DOHH2 (cell line): ENCODE data around the gene HDAC4.

ENCODE experiments used
- H3F3A ChIP-seq: fragments of 200-600 bp; sonication (generic), shearing (Covaris generic); 2 replicates; pipeline ENCODE4 v1.6.0; 2016; ENCODE audit warnings: antibody characterized with exemption, mild to moderate bottlenecking; ENCODE audit not compliant: control insufficient read depth, insufficient read depth
- H3K27ac ChIP-seq: fragments of 200-600 bp; sonication (generic); 2 replicates; pipeline ENCODE4 v1.5.1; 2014; ENCODE audit warnings: low read depth, mild to moderate bottlenecking, low read length, moderate library complexity
- H3K27me3 ChIP-seq: fragments of 200-600 bp; sonication (generic); 2 replicates; pipeline ENCODE4 v1.6.1; 2014; ENCODE audit warnings: mild to moderate bottlenecking, low read length, mixed read lengths; ENCODE audit not compliant: control insufficient read depth
- H3K36me3 ChIP-seq: fragments of 200-600 bp; sonication (generic); 2 replicates; pipeline ENCODE4 v1.6.1; 2014; ENCODE audit warnings: mild to moderate bottlenecking, low read length, moderate library complexity, mixed read lengths; ENCODE audit not compliant: control insufficient read depth
- H3K4me1 ChIP-seq: fragments of 200-600 bp; sonication (generic); 2 replicates; pipeline ENCODE4 v1.6.1; 2014; ENCODE audit warnings: mild to moderate bottlenecking, low read length, mixed read lengths; ENCODE audit not compliant: control insufficient read depth
- H3K4me2 ChIP-seq: fragments of 200-600 bp; sonication (generic); 2 replicates; pipeline ENCODE4 v1.6.0; 2014; ENCODE audit warnings: mild to moderate bottlenecking, low read length, moderate library complexity
- H3K4me3 ChIP-seq: fragments of 200-600 bp; sonication (generic); 2 replicates; pipeline ENCODE4 v1.5.1; 2014; ENCODE audit warnings: mild to moderate bottlenecking, low read length, mixed read lengths
- H3K79me2 ChIP-seq: fragments of 200-600 bp; sonication (generic); 2 replicates; pipeline ENCODE4 v1.6.1; 2014; ENCODE audit warnings: mild to moderate bottlenecking, low read length, mixed read lengths; ENCODE audit not compliant: control insufficient read depth
- H3K9me2 ChIP-seq: fragments of 200-600 bp; sonication (generic); replicated peaks from 2 replicates; pipeline ENCODE4 v1.6.1; 2014; ENCODE audit warnings: mild to moderate bottlenecking, low read length, mixed read lengths; ENCODE audit not compliant: control insufficient read depth
- H3K9me3 ChIP-seq: fragments of 200-600 bp; sonication (generic); 2 replicates; pipeline ENCODE4 v1.6.1; 2014; ENCODE audit warnings: antibody characterized with exemption, low read length, mixed read lengths; ENCODE audit not compliant: control insufficient read depth, insufficient read depth
- H4K20me1 ChIP-seq: fragments of 200-600 bp; sonication (generic); 2 replicates; pipeline ENCODE4 v1.6.0; 2014; ENCODE audit warnings: low read depth, mild to moderate bottlenecking, antibody characterized with exemption, low read length, moderate library complexity; ENCODE audit not compliant: control insufficient read depth, insufficient read depth
- CTCF ChIP-seq: fragments of 200-600 bp; sonication (generic); IDR thresholded peaks from one replicate; pipeline ENCODE4 v1.5.1; 2014; ENCODE audit warnings: antibody characterized with exemption, mild to moderate bottlenecking, low read depth, low read length; ENCODE audit not compliant: poor library complexity, severe bottlenecking
- EZH2phosphoT487 ChIP-seq: fragments of 200-600 bp; sonication (generic); IDR thresholded peaks from 2 replicates; pipeline ENCODE4 v1.6.1; 2017; ENCODE audit warnings: borderline replicate concordance, mild to moderate bottlenecking, antibody characterized with exemption, low read length, moderate library complexity, mixed read lengths

The HDAC4 gene

DNA sequence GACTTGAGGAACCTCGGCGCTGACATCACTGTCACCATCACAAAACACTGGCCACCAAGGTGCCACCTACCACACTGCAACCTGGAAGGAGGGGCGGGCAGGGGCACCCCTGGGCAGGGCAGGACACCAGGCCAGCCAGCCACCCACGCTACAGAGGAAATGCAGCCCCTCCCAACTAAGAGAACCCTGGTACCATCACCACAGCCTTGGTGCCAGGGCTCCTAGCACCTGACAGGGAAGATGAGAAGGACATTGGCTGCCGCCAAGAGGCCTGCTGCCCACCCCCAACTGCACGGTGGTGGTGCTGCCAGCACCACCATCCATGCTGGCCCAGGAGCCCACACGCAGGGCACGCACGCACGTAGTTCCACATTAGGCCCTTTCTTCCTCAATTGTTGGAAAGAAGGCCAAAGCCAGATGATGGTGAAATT is 88.7 kb downstream of the HDAC4 start:
- Histone ChIP-seq H3K4me1 (no peaks in the 10 kb centered on the region), H3K79me2 (no peaks in the 10 kb centered on the region), H3K36me3 (no peaks in the 10 kb centered on the region), H4K20me1 (no peaks in the 10 kb centered on the region), H3K27ac (no peak overlapping the region), H3K4me2 (no peak overlapping the region), H3K4me3 (no peak overlapping the region), H3K9me2 (no peaks in the 10 kb centered on the region), H3K9me3 (no peaks in the 10 kb centered on the region), H3F3A (no peaks in the 10 kb centered on the region), H3K27me3 (no peaks in the 10 kb centered on the region)
- TF ChIP-seq CTCF (no peak), EZH2phosphoT487 (no peak)

DNA sequence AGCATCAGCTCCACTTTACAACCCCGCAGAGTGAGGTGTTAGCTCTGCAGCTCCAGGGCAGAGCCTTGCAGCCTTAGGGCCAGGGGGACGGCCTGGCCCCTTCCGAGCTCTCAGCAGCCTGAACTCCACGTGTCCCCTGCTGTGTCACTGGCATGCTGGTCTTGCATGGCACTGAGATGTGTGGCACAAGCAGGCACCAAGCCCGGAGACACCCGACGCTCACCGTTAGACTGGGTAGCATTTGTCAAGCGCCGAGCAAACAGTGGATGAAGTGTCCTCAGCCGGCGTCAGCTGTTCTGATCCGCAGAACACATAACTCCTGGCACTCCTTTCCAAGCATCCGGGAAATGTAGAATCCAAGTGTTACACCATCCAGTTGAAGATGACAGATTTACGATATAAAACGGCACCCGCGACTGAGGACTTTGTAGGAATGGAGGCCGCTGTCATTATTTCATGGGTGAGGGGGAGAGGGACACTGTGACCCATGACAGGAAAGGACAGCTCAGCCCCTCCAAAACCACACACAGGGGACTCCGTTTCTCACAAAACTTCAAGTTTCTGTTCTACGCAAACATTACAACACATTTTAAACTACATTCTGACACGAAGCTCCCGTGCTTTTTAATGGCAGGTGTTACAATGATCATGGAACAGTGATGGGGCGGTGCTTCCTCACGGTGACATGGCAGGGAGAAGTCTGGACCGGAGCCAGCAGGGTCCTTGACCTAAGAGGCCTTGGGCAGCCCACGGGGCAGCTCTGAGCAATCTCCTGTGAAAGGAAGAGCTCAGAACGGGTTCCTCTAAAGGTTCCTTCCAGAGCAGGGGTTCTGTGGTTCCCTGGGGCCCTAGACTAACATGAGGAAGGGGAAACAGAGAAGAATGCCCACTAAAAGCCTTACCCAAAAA is 89.4 kb downstream of the HDAC4 start:
- no peaks in the 10 kb centered on the region for H3K4me1 ChIP-seq
- H3K9me2 ChIP-seq, result no peaks in the 10 kb centered on the region
- H3K4me2 ChIP-seq, result no peak overlapping the region
- no peaks in the 10 kb centered on the region for H3K27me3 ChIP-seq
- no peaks in the 10 kb centered on the region for H3K36me3 ChIP-seq
- no peak overlapping the region for H3K4me3 ChIP-seq
- H4K20me1 ChIP-seq, result no peaks in the 10 kb centered on the region
- H3F3A ChIP-seq, result no peaks in the 10 kb centered on the region
- TF ChIP-seq CTCF (no peak), EZH2phosphoT487 (no peak)
- H3K27ac ChIP-seq, result no peak overlapping the region
- H3K9me3 ChIP-seq, result no peaks in the 10 kb centered on the region
- H3K79me2 ChIP-seq, result no peaks in the 10 kb centered on the region

DNA sequence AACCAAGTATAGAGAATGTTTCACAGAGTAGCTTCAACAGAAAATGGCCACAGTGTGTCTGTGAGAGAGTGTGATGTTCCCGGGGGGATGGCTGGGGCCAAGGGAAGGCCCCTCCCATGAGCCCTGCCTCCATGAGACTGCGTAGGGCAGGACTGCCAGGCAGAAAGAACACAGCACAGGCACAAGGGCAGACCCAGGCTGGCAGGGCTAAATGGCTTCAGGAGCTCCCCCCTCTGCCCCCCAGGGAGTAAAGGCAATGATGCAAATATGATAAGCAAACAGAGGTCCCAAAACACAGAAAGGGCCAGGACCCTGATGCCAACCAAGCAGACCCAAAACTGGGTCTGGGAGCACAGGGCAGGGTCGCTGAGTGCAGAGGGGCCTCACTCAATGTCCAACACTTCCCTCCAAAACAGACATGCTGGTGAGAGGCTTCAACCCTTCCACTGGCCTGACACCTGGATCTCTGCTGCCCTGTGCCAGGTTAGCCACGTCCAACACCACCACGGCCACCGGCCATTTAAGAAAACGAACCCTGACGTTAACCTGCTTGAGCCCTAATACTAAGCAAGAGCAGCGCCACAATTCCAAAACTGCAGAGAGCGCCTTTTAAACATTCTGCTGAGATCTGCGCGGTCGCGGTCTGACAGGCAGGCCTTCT is 90.3 kb downstream of the HDAC4 start:
- Histone ChIP-seq H3K9me3 (no peaks in the 10 kb centered on the region), H3K27me3 (no peaks in the 10 kb centered on the region), H3F3A (no peaks in the 10 kb centered on the region), H3K9me2 (no peaks in the 10 kb centered on the region), H3K79me2 (no peaks in the 10 kb centered on the region), H4K20me1 (peaks cover 7% of the 10 kb centered on the region; the same call in 1 of the 2 replicates), H3K27ac (no peak overlapping the region), H3K4me3 (no peak overlapping the region), H3K4me1 (no peaks in the 10 kb centered on the region), H3K36me3 (no peaks in the 10 kb centered on the region), H3K4me2 (no peak overlapping the region)
- TF ChIP-seq EZH2phosphoT487, result no peak
- no peak for TF ChIP-seq CTCF
